ENCODE results near the gene MAPRE3.

- TF ChIP-seq CTCF (IDR thresholded peaks at IDR 0.05) (no peak), POLR2A (IDR thresholded peaks at IDR 0.05) (no peak)
These were observed 23.3 kb upstream of the MAPRE3 start for GRCh38 chr2:26946841-26947784.
